Endothelial cell of umbilical vein (primary cell): ENCODE data around the gene UST. TPM values are rescaled to one million over a fixed set of nuclear protein-coding genes. Genes with fewer than 3 reads are reported as not detected.

Experiments
- BruUV-seq: library from RNA; stranded (reverse); fragments of 400-500 nt; replicated peaks from 2 replicates; lab custom pipeline; 2021; lab: Mats Ljungman, UMichigan
- CTCF ChIA-PET: fragments of 300-600, 350-600 bp; sonication (Branson Sonifier 250); formaldehyde crosslinking; loops from one replicate; lab custom pipeline; 2021; ENCODE audit warnings: antibody characterized with exemption, inconsistent platforms; lab: Charles Lee
- POLR2A ChIA-PET: fragments of 300-600, 350-600 bp; sonication (Branson Sonifier 250); formaldehyde crosslinking; loops from one replicate; lab custom pipeline; 2021; ENCODE audit warnings: antibody characterized with exemption, inconsistent platforms; lab: Charles Lee
- DNase-seq: peaks from one replicate; pipeline ENCODE4 v3.0.0-alpha.2; 2011; ENCODE audit warnings: low read depth, low spot score
- FAIRE-seq: peaks from 2 replicates; lab custom pipeline; 2011; peaks lifted over from hg19 to GRCh38; lab: Jason Lieb, UNC
- H2AFZ ChIP-seq: 2 replicates; pipeline ENCODE4 v1.6.0; 2012; ENCODE audit warnings: low read depth, low read length, control low read depth, inconsistent platforms
- H3K27ac ChIP-seq: 2 replicates; pipeline ENCODE4 v1.5.1; 2011; ENCODE audit warnings: low read depth, mild to moderate bottlenecking, control low read depth, low read length, moderate library complexity; ENCODE audit not compliant: insufficient read depth
- H3K27me3 ChIP-seq, 2 experiments: 2 replicates each; pipeline versions ENCODE4 v1.6.0 to v1.6.1; 2011; ENCODE audit warnings: low read length in 2 of 2, mixed read lengths in 1 of 2; ENCODE audit not compliant: control insufficient read depth in 2 of 2, insufficient read depth in 2 of 2
- H3K36me3 ChIP-seq, 2 experiments: 2 replicates in 1 of 2; 3 replicates in 1 of 2; pipeline ENCODE4 v1.5.1; 2011; ENCODE audit warnings: low read length in 2 of 2, mild to moderate bottlenecking in 1 of 2, moderate library complexity in 1 of 2; ENCODE audit not compliant: control insufficient read depth in 2 of 2, insufficient read depth in 2 of 2; ENCODE audit errors: extremely low read depth in 1 of 2
- H3K4me1 ChIP-seq: 3 replicates; pipeline ENCODE4 v1.5.1; 2011; ENCODE audit warnings: mild to moderate bottlenecking, low read length; ENCODE audit not compliant: control insufficient read depth, insufficient read depth; ENCODE audit errors: extremely low read depth
- H3K4me2 ChIP-seq: 2 replicates; pipeline ENCODE4 v1.6.1; 2011; ENCODE audit warnings: low read length, control low read depth, mixed read lengths; ENCODE audit not compliant: insufficient read depth
- H3K4me3 ChIP-seq, 3 experiments: fragments of 200-600 bp in 1 of 3; sonication (generic), shearing (Covaris generic) in 1 of 3; replicated peaks in 1 of 3; 2 replicates each; pipeline ENCODE4 v1.5.1; 2011 to 2016; ENCODE audit warnings: control low read depth in 3 of 3, low read length in 3 of 3, mild to moderate bottlenecking in 2 of 3, inconsistent platforms in 1 of 3, low read depth in 1 of 3, moderate library complexity in 1 of 3; ENCODE audit not compliant: insufficient read depth in 1 of 3
- H3K79me2 ChIP-seq: 2 replicates; pipeline ENCODE4 v1.6.0; 2012; ENCODE audit warnings: low read length, inconsistent platforms; ENCODE audit not compliant: control insufficient read depth, insufficient read depth
- H3K9ac ChIP-seq: replicated peaks from 2 replicates; pipeline ENCODE3; 2011; ENCODE audit warnings: low read length, control low read depth; ENCODE audit not compliant: insufficient read depth; ENCODE audit errors: extremely low read depth
- H3K9me1 ChIP-seq: replicated peaks from 3 replicates; pipeline ENCODE4 v1.6.0; 2011; ENCODE audit warnings: mild to moderate bottlenecking, low read length; ENCODE audit not compliant: control insufficient read depth, insufficient read depth; ENCODE audit errors: extremely low read depth
- H3K9me3 ChIP-seq: replicated peaks from 2 replicates; pipeline ENCODE4 v1.5.1; 2012; ENCODE audit warnings: low read length, inconsistent platforms; ENCODE audit not compliant: control insufficient read depth, insufficient read depth
- H4K20me1 ChIP-seq: replicated peaks from 2 replicates; pipeline ENCODE3; 2011; ENCODE audit warnings: mild to moderate bottlenecking, low read length; ENCODE audit not compliant: control insufficient read depth, insufficient read depth; ENCODE audit errors: extremely low read depth
- CTCF ChIP-seq, 2 donors: IDR thresholded peaks; 1 replicate in 1 of 2; 2 replicates in 1 of 2; pipeline ENCODE4 v1.5.1; 2011; ENCODE audit warnings: low read length in 2 of 2, mild to moderate bottlenecking in 2 of 2, moderate library complexity in 2 of 2, control low read depth in 1 of 2, inconsistent platforms in 1 of 2, low read depth in 1 of 2; ENCODE audit not compliant: insufficient read depth in 1 of 2; ENCODE audit errors: extremely low read depth in 1 of 2
- EZH2 ChIP-seq: IDR thresholded peaks from 2 replicates; pipeline ENCODE4 v1.6.1; 2012; ENCODE audit warnings: borderline replicate concordance, low read depth, mild to moderate bottlenecking, moderate library complexity, low read length, inconsistent platforms; ENCODE audit not compliant: severe bottlenecking
- FOS ChIP-seq: IDR thresholded peaks from 2 replicates; pipeline ENCODE4 v1.6.1; 2011; ENCODE audit warnings: mild to moderate bottlenecking, low read length, moderate library complexity, borderline replicate concordance; ENCODE audit not compliant: insufficient read depth
- GATA2 ChIP-seq: IDR thresholded peaks from 2 replicates; pipeline ENCODE4 v1.7.0; 2011; ENCODE audit warnings: low read depth, mild to moderate bottlenecking, moderate library complexity, mixed read lengths, low read length; ENCODE audit not compliant: insufficient read length, insufficient read depth
- JUN ChIP-seq: IDR thresholded peaks from 2 replicates; pipeline ENCODE4 v1.6.1; 2011; ENCODE audit warnings: borderline replicate concordance, low read depth; ENCODE audit not compliant: insufficient read length, insufficient read depth
- MYC ChIP-seq: IDR thresholded peaks from one replicate; pipeline ENCODE4 v1.6.1; 2011; ENCODE audit warnings: mild to moderate bottlenecking, low read depth, low read length
- POLR2A ChIP-seq: IDR thresholded peaks from 2 replicates; pipeline ENCODE4 v1.6.1; 2012; ENCODE audit warnings: low read depth, mild to moderate bottlenecking, control low read depth, low read length
- POLR2AphosphoS5 ChIP-seq: IDR thresholded peaks from 2 replicates; pipeline ENCODE4 v1.6.1; 2012; ENCODE audit warnings: low read depth, mild to moderate bottlenecking, control low read depth, low read length, moderate library complexity; ENCODE audit not compliant: insufficient read depth
- dilution Hi-C: fragments of 300-500 bp; cut with MboI; formaldehyde crosslinking; loops from one replicate; pipeline ENCODE4 v1.15.0; 2019; ENCODE audit warnings: low sequenced_read_pairs; ENCODE audit not compliant: extremely low pct_ligation_motif_present
- intact Hi-C: fragments of 100-400 bp; cut with micrococcal nuclease; formaldehyde crosslinking; loops from one replicate; pipeline ENCODE4 v1.10.0; 2022
- polyA plus RNA-seq, 4 experiments: library from polyadenylated mRNA; depleted of rRNA in 3 of 4; stranded (reverse) in 3 of 4; unstranded in 1 of 4; fragments of >200 nt; gene quantifications; 2 replicates each; pipeline versions ENCODE4 v1.2.1 to v1.2.3, GENCODE V29; 2011 to 2012; ENCODE audit warnings: missing spikeins in 1 of 4
- total RNA-seq: library from RNA; stranded (reverse); gene quantifications from 2 replicates; pipeline ENCODE4 v1.2.3, GENCODE V29; 2021
- TF ChIP-seq, protein P1 (sequence below): IDR thresholded peaks from 2 replicates; pipeline ENCODE4 v1.6.1; 2011; ENCODE audit not compliant: insufficient read depth, insufficient read length

Gene UST
- total and polyA plus RNA-seq, 2 donors (not counting 3 experiments of a cell fraction or from before 2014, with no cell fraction given), result 0.26 to 0.84 TPM

DNA sequence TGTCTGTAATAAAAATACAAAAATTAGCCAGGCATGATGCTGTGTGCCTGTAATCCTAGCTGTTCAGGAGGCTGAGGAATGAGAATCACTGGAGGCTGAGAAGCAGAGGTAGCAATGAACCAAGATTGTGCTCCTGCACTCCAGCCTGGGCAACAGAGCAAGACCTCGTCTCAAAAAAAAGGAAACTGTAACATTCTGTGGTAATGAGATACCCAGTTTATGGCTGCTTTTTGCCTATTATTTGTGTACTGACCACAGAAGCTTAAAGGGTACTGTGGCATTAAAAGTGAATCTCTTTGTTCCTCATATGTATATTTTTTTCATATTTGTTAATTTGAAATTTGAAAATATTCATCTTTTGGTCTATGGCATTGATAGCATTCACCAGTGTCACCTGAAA, 185.4 kb downstream of the UST start:
- CTCF ChIA-PET, result no interaction called here
- no peak for FAIRE-seq

More for the DNA sequence above, 185.4 kb downstream of the UST start:
- H3K79me2 ChIP-seq, result no peaks in the 10 kb centered on the region
- no peaks in the 10 kb centered on the region for H3K27me3 ChIP-seq
- H3K9me1 ChIP-seq, result no peaks in the 10 kb centered on the region
- TF ChIP-seq POLR2AphosphoS5 (no peak), FOS (no peak), CTCF (IDR thresholded peaks at IDR 0.05; ENCODE audit: extremely low read depth in 1 of 2, insufficient read depth in 1 of 2, low read depth in 1 of 2, low read length in 2 of 2) (no peak), EZH2 (no peak), POLR2A (no peak), GATA2 (no peak), JUN (no peak), MYC (no peak)
- TF ChIP-seq, protein P1, sequence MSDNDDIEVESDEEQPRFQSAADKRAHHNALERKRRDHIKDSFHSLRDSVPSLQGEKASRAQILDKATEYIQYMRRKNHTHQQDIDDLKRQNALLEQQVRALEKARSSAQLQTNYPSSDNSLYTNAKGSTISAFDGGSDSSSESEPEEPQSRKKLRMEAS, result no peak
- dilution Hi-C loops (no loop called here), intact Hi-C loops (no loop called here)
- H4K20me1 ChIP-seq, result no peaks in the 10 kb centered on the region
- H3K9ac ChIP-seq, result no peak overlapping the region
- H3K9me3 ChIP-seq, result no peaks in the 10 kb centered on the region
- H3K4me3 ChIP-seq, result no peak overlapping the region
- DNase-seq, result no peak
- no peaks in the 10 kb centered on the region for H3K4me1 ChIP-seq
- H3K27ac ChIP-seq, result no peak overlapping the region
- no TSS peak for BruUV-seq
- POLR2A ChIA-PET, result no interaction called here
- no peak overlapping the region for H2AFZ ChIP-seq
- no peaks in the 10 kb centered on the region for H3K36me3 ChIP-seq
- H3K4me2 ChIP-seq, result no peak overlapping the region
